Measurements from ENCODE around the gene CEMIP.

- no peak for TF ChIP-seq CTCF (IDR thresholded peaks at IDR 0.05)
- no peak for TF ChIP-seq EP300 (IDR thresholded peaks at IDR 0.05)
- no peak for TF ChIP-seq POLR2A (IDR thresholded peaks at IDR 0.05)
These were observed 31.7 kb upstream of the CEMIP start for GRCh38 chr15:80747317-80748053.
